Peyer's patch (tissue), 4 donors: Measurements from ENCODE around the gene ERO1A. TPM values are rescaled to one million over a fixed set of nuclear protein-coding genes. Genes with fewer than 3 reads are reported as not detected.

Experiments used
- DNase-seq, 3 donors: peaks; one replicate each; pipeline ENCODE4 v3.0.0-alpha.2; 2017 to 2019
- H3K27ac ChIP-seq, 4 donors: fragments of 200-600 bp; sonication (generic); one replicate each; pipeline ENCODE4 v1.5.1; 2016 to 2019
- H3K27me3 ChIP-seq, 2 donors: fragments of 200-600 bp; sonication (generic); one replicate each; pipeline ENCODE4 v1.5.1; 2019
- H3K36me3 ChIP-seq, 3 donors: fragments of 200-600 bp; sonication (generic); one replicate each; pipeline ENCODE4 v1.5.1; 2016 to 2019
- H3K4me1 ChIP-seq, 4 donors: fragments of 200-600 bp; sonication (generic); one replicate each; pipeline ENCODE4 v1.5.1; 2016 to 2019
- H3K4me3 ChIP-seq, 4 donors: fragments of 200-600 bp; sonication (generic); 1 replicate in 3 of 4; 2 replicates in 1 of 4; pipeline ENCODE4 v1.5.1; 2016 to 2019; ENCODE audit warnings: mild to moderate bottlenecking in 1 of 4
- H3K9me3 ChIP-seq, 4 donors: fragments of 200-600 bp; sonication (generic); one replicate each; pipeline ENCODE4 v1.5.1; 2016 to 2019; ENCODE audit warnings: mild to moderate bottlenecking in 1 of 4
- POLR2A ChIP-seq, 2 donors: fragments of 450-650 bp; IDR thresholded peaks; one replicate each; pipeline ENCODE4 v1.5.1; 2017; ENCODE audit warnings: antibody characterized with exemption in 2 of 2, mild to moderate bottlenecking in 2 of 2, moderate library complexity in 2 of 2
- total RNA-seq, 4 donors: library from RNA; depleted of rRNA; stranded (reverse); fragments of >200 nt; gene quantifications; one replicate each; pipeline ENCODE4 v1.1.0, GENCODE V29; 2016
- TF ChIP-seq, protein P1 (sequence below), 6 experiments: fragments of 450-650 bp in 4 of 6; fragments of 200-600 bp in 2 of 6; sonication (generic) in 1 of 6; IDR thresholded peaks; one replicate each; pipeline ENCODE4 v1.5.1; 2017 to 2019; ENCODE audit warnings: antibody characterized with exemption in 6 of 6, mild to moderate bottlenecking in 3 of 6, moderate library complexity in 1 of 6

The ERO1A gene, protein sequence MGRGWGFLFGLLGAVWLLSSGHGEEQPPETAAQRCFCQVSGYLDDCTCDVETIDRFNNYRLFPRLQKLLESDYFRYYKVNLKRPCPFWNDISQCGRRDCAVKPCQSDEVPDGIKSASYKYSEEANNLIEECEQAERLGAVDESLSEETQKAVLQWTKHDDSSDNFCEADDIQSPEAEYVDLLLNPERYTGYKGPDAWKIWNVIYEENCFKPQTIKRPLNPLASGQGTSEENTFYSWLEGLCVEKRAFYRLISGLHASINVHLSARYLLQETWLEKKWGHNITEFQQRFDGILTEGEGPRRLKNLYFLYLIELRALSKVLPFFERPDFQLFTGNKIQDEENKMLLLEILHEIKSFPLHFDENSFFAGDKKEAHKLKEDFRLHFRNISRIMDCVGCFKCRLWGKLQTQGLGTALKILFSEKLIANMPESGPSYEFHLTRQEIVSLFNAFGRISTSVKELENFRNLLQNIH
- total RNA-seq = 10 to 100 TPM; 30.5 to 54.3 (median 35.1) TPM

DNA sequence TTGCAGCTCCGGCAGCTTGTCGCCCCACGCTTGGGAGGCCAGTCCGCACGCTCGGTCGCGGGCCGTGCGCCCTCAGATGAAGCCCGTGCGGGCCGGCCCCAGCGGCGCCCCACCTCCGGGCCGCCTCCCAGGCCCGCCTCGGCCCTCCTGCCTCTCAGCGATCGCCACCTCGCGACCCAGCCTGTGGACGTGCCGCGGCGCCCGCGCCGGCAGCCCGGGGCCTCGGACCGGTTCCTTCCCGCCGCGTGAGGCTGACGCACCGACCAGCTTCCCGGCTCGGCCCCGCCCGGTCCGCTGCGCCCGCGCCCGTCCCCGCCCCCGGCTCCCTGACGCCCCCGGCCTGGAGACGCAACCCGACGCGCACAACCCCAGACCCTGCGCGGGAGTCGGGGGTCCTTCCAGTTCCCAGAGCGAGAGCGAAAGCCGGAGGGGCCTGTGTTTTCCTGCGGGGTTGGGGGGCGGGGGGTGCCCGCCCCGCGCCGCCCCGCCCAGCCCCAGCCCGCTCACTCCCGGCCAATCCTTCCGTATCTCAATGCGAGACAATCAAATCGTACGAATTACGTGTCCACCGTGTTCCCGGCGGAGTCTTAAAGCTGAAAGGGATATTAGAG, at the start of gene ERO1A:
ERO1A (minus strand) TSS at position 78 of the 611 bp plus-strand sequence; CDS start at position 1, 77 bp downstream.
- DNase-seq = peak; percentile 59 to 94 (median 91)
- Histone ChIP-seq H3K36me3 (no peaks in the 10 kb centered on the region), H3K4me3 (peak within 1 kb of the TSS; percentile 93 to 96 (median 94)), H3K27me3 (no peaks in the 10 kb centered on the region), H3K4me1 (peaks cover 0 to 10% (median 3%) of the 10 kb centered on the region in 4 donors), H3K27ac (peak within 1 kb of the TSS; percentile 91 to 99 (median 98)), H3K9me3 (no peaks in the 10 kb centered on the region)
- TF ChIP-seq POLR2A (IDR thresholded peaks at IDR 0.05) = peak; percentile 46 to 73
- TF ChIP-seq, protein P1, sequence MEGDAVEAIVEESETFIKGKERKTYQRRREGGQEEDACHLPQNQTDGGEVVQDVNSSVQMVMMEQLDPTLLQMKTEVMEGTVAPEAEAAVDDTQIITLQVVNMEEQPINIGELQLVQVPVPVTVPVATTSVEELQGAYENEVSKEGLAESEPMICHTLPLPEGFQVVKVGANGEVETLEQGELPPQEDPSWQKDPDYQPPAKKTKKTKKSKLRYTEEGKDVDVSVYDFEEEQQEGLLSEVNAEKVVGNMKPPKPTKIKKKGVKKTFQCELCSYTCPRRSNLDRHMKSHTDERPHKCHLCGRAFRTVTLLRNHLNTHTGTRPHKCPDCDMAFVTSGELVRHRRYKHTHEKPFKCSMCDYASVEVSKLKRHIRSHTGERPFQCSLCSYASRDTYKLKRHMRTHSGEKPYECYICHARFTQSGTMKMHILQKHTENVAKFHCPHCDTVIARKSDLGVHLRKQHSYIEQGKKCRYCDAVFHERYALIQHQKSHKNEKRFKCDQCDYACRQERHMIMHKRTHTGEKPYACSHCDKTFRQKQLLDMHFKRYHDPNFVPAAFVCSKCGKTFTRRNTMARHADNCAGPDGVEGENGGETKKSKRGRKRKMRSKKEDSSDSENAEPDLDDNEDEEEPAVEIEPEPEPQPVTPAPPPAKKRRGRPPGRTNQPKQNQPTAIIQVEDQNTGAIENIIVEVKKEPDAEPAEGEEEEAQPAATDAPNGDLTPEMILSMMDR (IDR thresholded peaks at IDR 0.05) = peak in 3 of 6 experiments; percentile 5 to 24 (median 20)

DNA sequence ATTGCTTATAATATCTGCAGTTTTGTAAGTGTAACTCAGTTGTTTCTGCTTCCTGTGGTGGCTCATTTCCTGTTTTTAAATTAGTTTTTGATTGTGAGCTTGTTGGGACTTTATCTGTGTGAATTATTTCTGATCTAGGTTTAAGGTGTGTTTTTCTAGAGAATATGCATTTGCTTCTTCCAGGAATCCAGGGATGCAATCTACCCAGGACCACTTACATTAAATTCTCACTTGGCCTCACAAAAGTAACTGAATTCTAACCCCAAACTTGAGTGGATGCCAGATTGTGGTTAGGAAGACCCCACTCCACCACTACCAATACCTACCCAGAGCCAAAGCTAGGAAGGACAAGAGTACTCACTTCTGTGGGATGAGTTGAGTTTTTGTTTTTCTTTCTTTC, 46.5 kb upstream of the ERO1A start:
- Histone ChIP-seq H3K27ac (peak overlapping the region; percentile 58 to 77 (median 70)), H3K36me3 (no peaks in the 10 kb centered on the region), H3K27me3 (no peaks in the 10 kb centered on the region), H3K4me3 (no peak overlapping the region), H3K4me1 (no peaks in the 10 kb centered on the region), H3K9me3 (no peaks in the 10 kb centered on the region)
- no peak for DNase-seq
- TF ChIP-seq, protein P1 (IDR thresholded peaks at IDR 0.05) = no peak
- TF ChIP-seq POLR2A (IDR thresholded peaks at IDR 0.05) = no peak

DNA sequence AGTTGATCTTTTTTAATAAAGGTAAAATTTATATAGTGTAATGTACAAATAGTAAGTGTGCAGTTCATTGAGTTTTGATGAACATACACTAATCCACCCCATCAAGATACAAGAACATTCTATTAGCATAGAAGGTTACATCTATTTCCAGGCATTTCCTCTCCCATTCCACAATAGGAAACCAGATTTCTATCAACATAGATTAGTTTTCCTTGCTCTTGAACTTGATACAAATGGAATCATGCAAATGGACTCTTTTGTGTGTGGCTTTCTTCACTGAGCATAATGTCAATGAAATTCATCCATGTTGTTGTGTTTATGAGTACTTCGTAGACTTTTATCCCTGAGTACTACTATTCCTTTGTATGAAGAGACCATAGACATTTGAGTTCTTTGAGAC, 45.4 kb upstream of the ERO1A start:
- DNase-seq = no peak
- Histone ChIP-seq H3K4me1 (no peaks in the 10 kb centered on the region), H3K36me3 (no peaks in the 10 kb centered on the region), H3K9me3 (no peaks in the 10 kb centered on the region), H3K27ac (peak overlapping the region in 2 of 4 donors; percentile 72 to 77), H3K4me3 (no peak overlapping the region), H3K27me3 (no peaks in the 10 kb centered on the region)
- TF ChIP-seq, protein P1 (IDR thresholded peaks at IDR 0.05) = no peak
- no peak for TF ChIP-seq POLR2A (IDR thresholded peaks at IDR 0.05)

DNA sequence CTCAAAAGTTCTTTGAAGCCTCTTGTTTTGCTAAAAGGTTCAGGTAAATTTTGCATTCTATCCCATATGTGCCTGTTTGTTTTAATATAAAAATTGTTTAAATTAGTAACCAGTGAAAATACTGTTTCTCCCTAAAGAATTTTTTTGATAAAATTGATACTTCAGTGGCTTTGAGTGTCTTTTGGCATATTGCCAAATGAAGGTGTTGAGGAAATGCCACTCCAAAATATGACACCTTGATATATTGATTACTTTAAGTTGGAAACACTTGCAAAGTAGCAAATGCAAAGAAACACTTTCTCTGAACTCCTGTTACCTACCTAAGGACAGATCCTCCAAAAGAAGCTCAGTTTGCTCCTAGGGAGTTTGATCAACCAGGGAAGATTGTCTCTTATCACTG, 43.1 kb upstream of the ERO1A start:
- H3K27me3 ChIP-seq = no peaks in the 10 kb centered on the region
- no peak overlapping the region for H3K27ac ChIP-seq
- H3K36me3 ChIP-seq = no peaks in the 10 kb centered on the region
- no peak for DNase-seq
- no peak overlapping the region for H3K4me3 ChIP-seq
- H3K9me3 ChIP-seq = no peaks in the 10 kb centered on the region
- no peak for TF ChIP-seq POLR2A (IDR thresholded peaks at IDR 0.05)
- TF ChIP-seq, protein P1 (IDR thresholded peaks at IDR 0.05) = no peak
- no peaks in the 10 kb centered on the region for H3K4me1 ChIP-seq

DNA sequence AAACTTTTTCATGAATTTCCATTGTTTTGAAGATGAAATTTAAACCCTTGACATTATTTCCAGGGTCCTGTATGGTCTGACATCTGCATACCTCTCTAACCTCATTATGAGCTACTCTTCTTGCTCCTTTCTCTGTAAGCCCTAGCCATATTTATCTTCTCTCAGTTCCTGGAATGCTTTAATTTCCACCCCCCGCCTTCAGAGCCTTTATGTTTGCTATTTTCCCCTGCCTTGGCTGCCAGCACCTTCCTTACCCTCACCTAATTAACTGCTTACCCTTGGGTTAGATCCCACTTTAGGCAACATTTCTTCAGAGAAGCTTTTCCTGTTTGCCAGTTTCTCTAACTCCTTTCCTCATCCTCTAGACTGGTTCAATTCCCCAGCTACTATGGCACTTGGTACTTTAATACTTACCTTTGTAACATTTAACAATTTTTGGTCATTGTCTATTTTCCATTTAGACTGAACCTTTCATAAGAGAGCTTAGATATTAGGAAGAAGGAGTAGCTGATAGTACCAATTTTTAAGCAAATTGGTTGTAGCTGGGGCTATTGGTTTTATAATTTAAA, 40.6 kb upstream of the ERO1A start:
- DNase-seq = no peak
- Histone ChIP-seq H3K9me3 (no peaks in the 10 kb centered on the region), H3K36me3 (no peaks in the 10 kb centered on the region), H3K4me3 (no peak overlapping the region), H3K27ac (no peak overlapping the region), H3K27me3 (no peaks in the 10 kb centered on the region), H3K4me1 (peaks cover 0 to 4% (median 0%) of the 10 kb centered on the region in 4 donors)
- TF ChIP-seq, protein P1 (IDR thresholded peaks at IDR 0.05) = no peak
- no peak for TF ChIP-seq POLR2A (IDR thresholded peaks at IDR 0.05)
